Vagina (tissue), 2 donors: ENCODE data around the gene PRPF6. TPM values are rescaled to one million over a fixed set of nuclear protein-coding genes. Genes with fewer than 3 reads are reported as not detected.

Source experiments
- DNase-seq, 2 donors: peaks; one replicate each; pipeline ENCODE4 v3.0.0-alpha.2; 2017; ENCODE audit errors: extremely low spot score in 2 of 2
- H3K27ac ChIP-seq: fragments of 200-600 bp; sonication (generic); one replicate; pipeline ENCODE4 v1.5.1; 2019
- H3K27me3 ChIP-seq: fragments of 200-600 bp; sonication (generic); one replicate; pipeline ENCODE4 v1.5.1; 2019
- H3K36me3 ChIP-seq, 2 donors: fragments of 200-600 bp; sonication (generic); one replicate each; pipeline ENCODE4 v1.5.1; 2017 to 2019
- H3K4me1 ChIP-seq: fragments of 200-600 bp; sonication (generic); one replicate; pipeline ENCODE4 v1.5.1; 2019
- H3K4me3 ChIP-seq, 2 donors: fragments of 200-600 bp; sonication (generic); 1 replicate in 1 of 2; 2 replicates in 1 of 2; pipeline ENCODE4 v1.5.1; 2016 to 2019
- H3K9me3 ChIP-seq: fragments of 200-600 bp; sonication (generic); one replicate; pipeline ENCODE4 v1.5.1; 2019
- CTCF ChIP-seq, 3 experiments: fragments of 450-650 bp in 2 of 3; fragments of 200-600 bp in 1 of 3; sonication (generic) in 1 of 3; IDR thresholded peaks; one replicate each; pipeline ENCODE4 v1.5.1; 2017 to 2019; ENCODE audit warnings: antibody characterized with exemption in 3 of 3, mild to moderate bottlenecking in 2 of 3, moderate library complexity in 2 of 3
- POLR2A ChIP-seq, 2 donors: fragments of 450-650 bp; IDR thresholded peaks; one replicate each; pipeline ENCODE4 v1.6.1; 2017; ENCODE audit warnings: antibody characterized with exemption in 2 of 2, mild to moderate bottlenecking in 2 of 2, moderate library complexity in 2 of 2
- POLR2AphosphoS5 ChIP-seq, 2 donors: sonication (generic); formaldehyde crosslinking; IDR thresholded peaks; one replicate each; pipeline ENCODE4 v1.9.0; 2017; ENCODE audit warnings: antibody characterized with exemption in 2 of 2, mild to moderate bottlenecking in 2 of 2, low read depth in 1 of 2; ENCODE audit not compliant: insufficient read depth in 1 of 2
- intact Hi-C: fragments of 100-400 bp; cut with DNase I; formaldehyde crosslinking; loops from one replicate; pipeline ENCODE4 v1.15.1; 2023
- total RNA-seq: library from RNA; depleted of rRNA; stranded (reverse); fragments of >200 nt; gene quantifications from one replicate; pipeline ENCODE4 v1.2.3, GENCODE V29; 2016

PRPF6 gene
- total RNA-seq, 1 donor from 2014 or later = 50.6 TPM

DNA sequence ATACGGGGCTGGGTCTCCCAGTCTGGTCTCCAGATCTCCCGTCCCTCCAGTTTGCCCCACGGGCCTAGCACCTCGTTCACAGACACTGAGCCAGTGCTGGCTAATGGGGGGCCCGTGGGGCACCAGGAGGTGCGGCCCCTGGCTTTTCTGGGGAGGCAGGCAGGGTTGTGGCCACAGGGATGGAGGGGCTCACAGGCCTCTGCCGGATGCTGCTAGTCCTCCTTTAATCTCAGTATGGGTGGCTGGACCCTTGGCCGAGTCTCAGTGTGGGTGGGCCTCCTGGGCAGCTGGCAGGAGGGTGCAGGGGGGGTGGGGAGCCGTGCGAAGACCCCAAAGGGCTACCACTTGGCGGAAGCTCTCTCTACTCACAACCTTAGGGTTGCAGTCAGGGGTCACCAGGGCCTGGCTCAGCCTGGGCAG lies 70.1 kb downstream of the PRPF6 start:
- TF ChIP-seq CTCF (IDR thresholded peaks at IDR 0.05) = no peak
- TF ChIP-seq POLR2AphosphoS5 (IDR thresholded peaks at IDR 0.05; ENCODE audit: insufficient read depth in 1 of 2, low read depth in 1 of 2) = no peak
- TF ChIP-seq POLR2A (IDR thresholded peaks at IDR 0.05) = no peak
- Histone ChIP-seq H3K4me3 (no peak overlapping the region), H3K27ac (peak overlapping the region; percentile 13), H3K36me3 (no peaks in the 10 kb centered on the region), H3K27me3 (peaks cover 8% of the 10 kb centered on the region), H3K4me1 (peaks cover 29% of the 10 kb centered on the region), H3K9me3 (no peaks in the 10 kb centered on the region)
- intact Hi-C loops = no loop called here
- DNase-seq = no peak

DNA sequence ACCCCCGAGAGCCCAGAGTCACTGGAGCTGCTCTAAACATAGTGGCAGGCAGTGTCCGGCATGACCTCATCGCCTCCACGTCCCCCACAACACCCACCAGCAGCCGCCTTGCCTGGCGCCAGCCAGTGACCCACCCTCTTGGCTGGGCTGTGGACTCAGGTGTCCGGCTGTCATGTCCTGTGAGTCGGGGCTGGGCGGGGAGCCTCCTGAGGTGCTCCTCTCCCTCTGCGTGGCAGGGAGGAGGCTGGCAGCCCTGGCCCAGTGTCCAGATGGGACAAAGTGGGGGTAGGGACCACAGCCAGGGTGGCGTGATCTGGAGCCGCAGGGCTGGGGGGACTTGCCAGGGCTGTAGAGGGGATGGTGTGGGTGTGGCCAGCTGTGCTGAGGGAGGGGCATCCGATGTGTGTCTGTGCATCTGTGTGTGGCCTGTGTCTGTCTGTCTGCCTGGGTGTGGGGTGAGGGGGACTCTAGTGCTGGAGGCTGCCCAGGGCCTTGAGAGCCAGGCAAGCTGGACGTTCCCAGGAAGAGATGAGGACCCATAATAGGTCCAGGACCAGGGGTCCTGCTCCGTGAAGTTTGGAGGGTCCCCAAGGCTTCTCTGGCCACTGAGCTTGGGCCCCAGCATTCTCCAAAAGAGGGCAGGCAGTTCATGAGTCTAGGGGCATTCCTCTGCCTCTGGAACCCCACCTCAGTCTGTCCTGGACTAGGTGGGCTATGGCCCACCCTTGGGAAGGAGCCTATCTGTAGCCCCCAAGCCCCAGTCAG lies 70.8 kb downstream of the PRPF6 start:
- Histone ChIP-seq H3K27ac (peak overlapping the region; percentile 13), H3K4me1 (peaks cover 34% of the 10 kb centered on the region), H3K27me3 (peaks cover 8% of the 10 kb centered on the region), H3K4me3 (no peak overlapping the region), H3K9me3 (no peaks in the 10 kb centered on the region), H3K36me3 (no peaks in the 10 kb centered on the region)
- TF ChIP-seq POLR2AphosphoS5 (IDR thresholded peaks at IDR 0.05; ENCODE audit: insufficient read depth in 1 of 2, low read depth in 1 of 2) = peak in 1 of 2 donors; percentile 30
- no peak for TF ChIP-seq CTCF (IDR thresholded peaks at IDR 0.05)
- intact Hi-C loops = no loop called here
- DNase-seq = no peak

GRCh38 chr20:64052326-64052722 lies 71.4 kb downstream of the PRPF6 start:
- intact Hi-C loops = no loop called here
- Histone ChIP-seq H3K36me3 (no peaks in the 10 kb centered on the region), H3K27me3 (peaks cover 8% of the 10 kb centered on the region), H3K27ac (no peak overlapping the region), H3K9me3 (no peaks in the 10 kb centered on the region), H3K4me1 (peaks cover 38% of the 10 kb centered on the region), H3K4me3 (no peak overlapping the region)
- no peak for DNase-seq
- TF ChIP-seq POLR2AphosphoS5 (IDR thresholded peaks at IDR 0.05; ENCODE audit: insufficient read depth in 1 of 2, low read depth in 1 of 2) = no peak

DNA sequence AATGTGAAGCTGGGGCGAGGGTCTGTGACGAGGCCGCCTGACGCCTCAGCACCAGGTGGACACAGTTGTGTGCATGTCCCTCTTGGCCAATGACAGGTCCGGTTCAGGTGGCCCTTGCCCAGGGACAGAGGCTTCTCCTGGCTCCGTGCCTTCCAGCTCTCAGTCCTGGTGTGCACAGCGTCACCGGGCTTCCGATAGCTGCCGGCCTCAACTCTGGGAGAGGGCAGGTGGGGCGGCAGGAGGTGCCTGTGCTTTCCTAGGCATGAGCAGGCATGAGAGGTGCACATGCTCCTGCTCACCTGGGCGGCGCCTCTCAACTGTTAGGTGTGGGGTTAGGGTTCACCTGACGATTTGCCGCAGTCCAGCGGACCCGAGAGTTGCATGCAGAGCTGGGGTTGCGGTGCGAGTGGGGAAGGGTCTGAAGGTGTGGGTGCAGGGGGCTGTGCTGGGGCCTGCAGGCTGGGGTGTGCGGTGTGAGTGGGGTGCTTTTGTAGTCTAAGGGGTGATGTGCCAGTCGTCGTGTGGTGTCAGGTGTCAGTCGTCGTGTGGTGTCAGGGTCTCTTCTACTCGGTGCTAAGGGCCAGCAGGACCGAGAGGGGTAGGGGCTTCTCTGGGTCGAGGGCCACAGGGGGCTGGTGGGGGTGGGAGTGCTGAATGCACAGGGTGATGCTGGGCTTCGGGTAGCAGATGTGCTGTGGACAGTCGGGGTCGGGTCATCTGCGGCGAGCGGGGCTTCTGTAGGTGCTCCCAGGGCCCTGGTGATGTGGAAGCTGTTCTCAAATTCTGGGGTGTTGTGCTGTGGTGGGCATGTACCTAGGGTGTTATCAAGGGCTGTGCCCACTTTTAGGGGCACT lies 72.3 kb downstream of the PRPF6 start:
- H3K4me1 ChIP-seq = peaks cover 38% of the 10 kb centered on the region
- H3K36me3 ChIP-seq = no peaks in the 10 kb centered on the region
- intact Hi-C loops = no loop called here
- H3K27me3 ChIP-seq = peaks cover 8% of the 10 kb centered on the region
- H3K27ac ChIP-seq = no peak overlapping the region
- TF ChIP-seq CTCF (IDR thresholded peaks at IDR 0.05) (no peak), POLR2A (IDR thresholded peaks at IDR 0.05) (no peak), POLR2AphosphoS5 (IDR thresholded peaks at IDR 0.05; ENCODE audit: insufficient read depth in 1 of 2, low read depth in 1 of 2) (no peak)
- no peak overlapping the region for H3K4me3 ChIP-seq
- DNase-seq = no peak
- H3K9me3 ChIP-seq = no peaks in the 10 kb centered on the region

- no peak for TF ChIP-seq POLR2A (IDR thresholded peaks at IDR 0.05)
- TF ChIP-seq CTCF (IDR thresholded peaks at IDR 0.05) = no peak
- peak; percentile 18 to 45 for TF ChIP-seq POLR2AphosphoS5 (IDR thresholded peaks at IDR 0.05; ENCODE audit: insufficient read depth in 1 of 2, low read depth in 1 of 2)
Observed at GRCh38 chr20:64053841-64054661, 73.1 kb downstream of the PRPF6 start.

More at GRCh38 chr20:64053841-64054661, 73.1 kb downstream of the PRPF6 start:
- Histone ChIP-seq H3K4me1 (peaks cover 33% of the 10 kb centered on the region), H3K36me3 (no peaks in the 10 kb centered on the region), H3K9me3 (no peaks in the 10 kb centered on the region), H3K27me3 (peaks cover 8% of the 10 kb centered on the region), H3K4me3 (no peak overlapping the region), H3K27ac (no peak overlapping the region)
- intact Hi-C loops = no loop called here
- DNase-seq = no peak
